Measurements from ENCODE around the gene SLC35G4.

GRCh38 chr18:11591957-11592356 lies 17.4 kb upstream of the SLC35G4 start:
- TF ChIP-seq CTCF (IDR thresholded peaks at IDR 0.05) (no peak), POLR2A (IDR thresholded peaks at IDR 0.05) (no peak)

Measured in testis (tissue), 2 donors.